EH (cell line): ENCODE data around the gene DYNC1I1.

Experiments
- DNase-seq: peaks from one replicate; pipeline ENCODE4 v3.0.0-alpha.2; 2015; ENCODE audit warnings: low read depth

The DYNC1I1 gene

DNA sequence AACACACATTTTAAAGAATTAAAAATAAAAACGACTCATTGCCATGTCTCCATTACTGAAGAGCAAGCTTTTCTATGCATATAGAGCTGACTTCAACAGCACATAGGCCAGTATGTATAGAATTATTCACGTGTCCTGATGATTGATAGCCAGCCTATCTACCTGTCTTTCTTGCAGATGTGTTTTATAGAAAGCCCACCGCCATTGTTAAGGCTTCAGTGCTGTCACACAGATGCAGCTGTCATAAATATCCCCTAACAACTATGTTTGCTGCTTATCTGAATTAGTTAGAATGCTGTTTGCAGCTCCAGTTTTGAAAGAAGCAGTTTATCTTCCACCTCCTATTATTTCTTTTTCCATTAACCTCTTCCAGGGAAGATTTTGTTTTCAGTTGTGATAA lies 313.6 kb downstream of the DYNC1I1 start:
- no peak for DNase-seq

- DNase-seq: no peak
These were observed 316.2 kb downstream of the DYNC1I1 start for GRCh38 chr7:96088579-96088978.

- no peak for DNase-seq
These were observed 317.2 kb downstream of the DYNC1I1 start for GRCh38 chr7:96089511-96089910.

GRCh38 chr7:96090756-96091155 lies 318.4 kb downstream of the DYNC1I1 start:
- no peak for DNase-seq

DNA sequence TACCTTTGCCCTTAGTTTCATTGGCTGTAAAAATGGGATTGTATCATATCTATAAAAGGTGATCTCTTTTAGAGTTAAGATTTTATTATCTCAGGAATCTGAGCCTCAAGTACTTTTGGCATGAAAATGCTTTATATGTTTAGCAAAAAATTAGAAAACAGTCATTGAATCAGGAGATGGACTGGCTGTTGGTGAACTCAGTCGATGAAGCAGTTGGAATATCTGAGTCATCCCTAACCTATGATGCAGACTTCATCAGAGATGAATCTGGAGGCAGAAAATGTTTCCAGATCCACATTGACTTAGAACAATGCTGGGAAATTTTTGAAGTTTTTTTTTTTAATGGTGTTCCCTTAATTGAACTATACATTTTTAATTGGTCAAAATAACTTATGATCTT lies 321.1 kb downstream of the DYNC1I1 start:
- DNase-seq: peak; percentile 58

DNA sequence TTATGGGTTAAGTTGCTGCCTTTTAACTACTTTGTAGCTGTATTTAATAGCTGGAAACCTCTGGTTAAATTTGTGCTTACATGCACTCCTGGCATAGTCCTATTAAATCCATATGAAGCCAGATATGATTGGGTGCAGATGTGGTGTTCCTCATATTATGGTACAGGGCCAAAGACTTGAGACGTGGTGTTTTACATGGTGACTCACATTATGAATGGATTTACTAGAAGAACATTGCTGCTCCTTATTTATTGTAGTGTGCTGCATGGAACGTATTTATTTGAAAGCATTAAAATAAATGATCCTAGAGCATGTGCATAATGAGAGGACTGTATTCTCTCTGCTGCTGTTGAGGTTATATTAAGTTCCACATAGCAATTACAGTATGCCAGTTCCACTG lies 325.5 kb downstream of the DYNC1I1 start:
- no peak for DNase-seq

DNA sequence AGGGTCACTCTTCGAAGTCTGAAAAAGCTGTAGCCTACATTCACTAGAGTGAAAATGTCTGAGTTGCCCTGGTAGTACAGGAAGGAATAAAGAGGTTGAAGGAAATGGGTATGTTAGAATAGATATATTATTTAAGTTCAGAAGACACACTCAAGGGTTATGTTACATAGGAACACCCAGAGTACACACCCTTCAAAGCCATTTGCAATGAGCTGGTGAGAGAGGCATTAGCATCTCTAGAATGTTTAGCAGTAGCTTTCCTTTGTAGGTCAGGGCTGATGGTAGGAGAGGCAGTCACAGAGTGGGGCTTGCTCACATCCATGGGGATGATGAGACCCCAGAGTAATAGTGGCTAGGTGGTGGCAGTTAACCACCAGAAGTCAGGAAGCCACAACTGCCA lies 328.4 kb downstream of the DYNC1I1 start:
- no peak for DNase-seq

GRCh38 chr7:96102096-96102811 lies 329.9 kb downstream of the DYNC1I1 start:
- DNase-seq: no peak

- no peak for DNase-seq
These were observed 332.6 kb downstream of the DYNC1I1 start for GRCh38 chr7:96104984-96105383.

GRCh38 chr7:96111405-96111804 lies 339.1 kb downstream of the DYNC1I1 start:
- DNase-seq: no peak

DNA sequence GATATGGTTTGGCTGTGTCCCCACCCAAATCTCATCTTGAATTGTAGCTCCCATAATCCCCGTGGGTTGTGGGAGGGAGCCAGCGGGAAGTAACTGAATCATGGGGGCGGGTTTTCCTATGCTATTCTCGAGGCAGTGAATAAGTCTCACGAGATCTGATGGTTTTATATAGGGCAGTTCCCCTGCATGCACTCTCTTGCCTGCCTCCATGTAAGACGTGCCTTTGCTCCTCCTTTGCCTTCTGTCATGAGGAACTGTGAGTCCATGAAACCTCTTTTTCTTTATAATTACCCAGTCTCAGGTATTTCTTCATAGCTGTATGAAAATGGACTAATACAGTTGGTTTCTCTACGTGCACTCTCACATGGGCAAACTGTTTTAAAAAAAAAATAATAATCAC lies 341.8 kb downstream of the DYNC1I1 start:
- no peak for DNase-seq

- DNase-seq: no peak
These were observed 343.8 kb downstream of the DYNC1I1 start for GRCh38 chr7:96116173-96116572.

GRCh38 chr7:96118449-96119001 lies 346.2 kb downstream of the DYNC1I1 start:
- DNase-seq: no peak

DNA sequence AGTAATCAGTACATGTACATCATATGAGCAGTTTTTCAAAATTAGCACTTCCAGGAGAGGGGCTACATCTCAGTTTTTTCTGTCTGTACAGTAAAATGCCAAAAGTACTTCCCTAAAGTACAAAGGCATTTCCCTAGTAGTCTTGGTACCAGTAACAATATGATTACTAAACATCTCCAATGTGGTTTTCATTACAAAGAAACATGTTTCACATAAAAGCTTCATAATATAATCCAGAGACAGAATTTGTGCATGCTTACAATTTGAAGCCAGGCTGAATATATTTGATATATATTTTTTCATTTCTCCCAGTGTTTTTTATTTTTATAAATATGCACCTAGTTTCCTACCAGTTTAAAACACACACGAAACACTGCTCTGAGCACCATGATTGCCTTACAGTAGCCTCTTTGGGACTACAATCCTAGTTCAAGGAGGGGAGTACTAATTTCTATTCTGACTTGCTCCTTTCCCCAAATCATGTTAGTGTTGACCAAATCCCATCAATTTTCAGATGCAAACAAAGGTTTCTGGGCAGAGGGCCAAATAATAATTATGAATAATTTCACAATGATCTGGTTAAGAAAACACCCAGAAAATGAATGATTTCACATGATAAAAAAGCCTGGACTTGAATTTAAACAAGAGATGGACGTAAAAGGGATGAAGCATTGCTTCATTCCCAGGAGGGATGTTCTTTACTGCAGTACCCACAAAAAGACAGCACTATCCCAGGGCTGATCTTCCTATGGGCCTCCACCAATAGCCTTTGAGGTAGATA lies 348.3 kb downstream of the DYNC1I1 start:
- no peak for DNase-seq

GRCh38 chr7:96121752-96122151 lies 349.4 kb downstream of the DYNC1I1 start:
- no peak for DNase-seq

- peak; percentile 5 for DNase-seq
These were observed 350.4 kb downstream of the DYNC1I1 start for GRCh38 chr7:96122746-96123145.

GRCh38 chr7:96126382-96126781 lies 354.0 kb downstream of the DYNC1I1 start:
- no peak for DNase-seq

- peak; percentile 55 for DNase-seq
These were observed 355.4 kb downstream of the DYNC1I1 start for GRCh38 chr7:96127746-96128145.

DNA sequence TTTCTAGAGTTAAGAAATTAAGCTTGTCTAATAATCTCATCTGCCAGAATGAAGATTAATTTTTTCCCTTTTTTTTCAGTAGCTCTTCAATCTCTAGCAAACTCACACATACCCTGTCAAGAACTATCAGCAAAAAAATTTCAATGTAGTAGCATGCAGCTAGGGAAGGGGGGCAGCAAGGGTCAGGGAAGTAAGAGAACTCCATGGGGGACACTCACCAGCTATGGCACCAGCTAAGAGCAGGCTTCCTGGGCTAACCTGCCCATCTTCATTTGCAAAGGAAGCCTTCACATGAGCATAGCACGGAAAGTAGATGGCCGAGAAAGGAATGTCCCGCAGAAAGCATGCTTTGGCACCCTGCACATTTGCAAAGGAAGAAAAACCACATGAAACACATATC lies 359.2 kb downstream of the DYNC1I1 start:
- DNase-seq: no peak

GRCh38 chr7:96135241-96135640 lies 362.9 kb downstream of the DYNC1I1 start:
- no peak for DNase-seq

- DNase-seq: no peak
These were observed 364.4 kb downstream of the DYNC1I1 start for GRCh38 chr7:96136600-96137239.

DNA sequence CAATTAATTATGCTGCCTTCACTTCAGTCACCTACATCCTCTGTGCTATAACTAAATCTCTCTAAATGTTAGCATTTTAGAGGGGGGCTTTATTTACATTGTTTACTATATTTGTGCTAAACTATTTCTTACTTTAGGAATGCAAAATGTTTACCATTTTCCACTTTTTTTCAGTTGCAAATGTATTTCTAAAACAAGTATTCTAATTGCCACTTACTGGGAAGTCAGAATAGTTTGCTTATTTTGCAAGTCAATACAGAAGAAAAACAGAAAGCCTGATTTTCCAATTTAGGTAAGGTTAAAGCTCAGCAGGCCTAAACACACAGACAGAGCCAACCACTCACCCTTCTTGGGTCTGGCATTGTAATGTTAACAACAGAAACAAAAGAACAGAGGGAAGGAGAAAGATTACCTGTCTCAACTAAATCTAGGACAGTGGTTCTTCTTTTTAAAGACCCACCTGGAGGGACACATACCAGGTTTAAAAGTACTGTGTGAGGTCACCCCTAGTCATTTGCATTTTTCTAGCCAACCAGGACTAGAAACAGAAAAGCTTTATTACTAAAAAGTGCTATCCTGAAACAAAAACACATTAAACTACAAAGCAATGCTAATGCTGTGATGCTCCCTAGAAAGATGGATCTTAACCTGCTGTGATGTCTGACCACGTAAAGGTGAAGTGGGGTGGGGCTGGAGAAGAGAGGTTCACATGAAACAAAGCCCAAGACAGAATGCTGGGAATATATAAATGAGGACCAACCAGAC lies 371.3 kb downstream of the DYNC1I1 start:
- no peak for DNase-seq
